ENCODE data around the gene SCEL.

DNA sequence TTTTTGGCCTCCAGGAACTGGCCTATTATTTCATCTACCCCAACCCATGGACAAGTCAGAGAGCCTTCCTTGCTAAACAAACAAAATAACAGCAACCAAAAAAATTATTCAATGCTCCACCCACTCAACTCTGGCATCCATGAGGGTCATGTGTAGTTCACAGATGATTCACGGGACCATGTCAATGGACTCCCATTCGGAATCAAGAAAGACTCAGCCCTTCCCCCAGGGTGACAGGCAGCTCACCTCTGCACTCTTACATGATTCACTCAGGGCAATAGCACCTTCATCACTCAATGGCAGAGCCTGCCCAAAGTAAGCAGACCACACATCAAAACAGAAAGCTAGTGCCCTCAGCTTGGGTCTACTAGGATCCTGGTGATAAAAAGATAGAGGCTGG, 14.3 kb upstream of the SCEL start:
- no peak for TF ChIP-seq POLR2A (IDR thresholded peaks at IDR 0.05)
- TF ChIP-seq, protein P1, sequence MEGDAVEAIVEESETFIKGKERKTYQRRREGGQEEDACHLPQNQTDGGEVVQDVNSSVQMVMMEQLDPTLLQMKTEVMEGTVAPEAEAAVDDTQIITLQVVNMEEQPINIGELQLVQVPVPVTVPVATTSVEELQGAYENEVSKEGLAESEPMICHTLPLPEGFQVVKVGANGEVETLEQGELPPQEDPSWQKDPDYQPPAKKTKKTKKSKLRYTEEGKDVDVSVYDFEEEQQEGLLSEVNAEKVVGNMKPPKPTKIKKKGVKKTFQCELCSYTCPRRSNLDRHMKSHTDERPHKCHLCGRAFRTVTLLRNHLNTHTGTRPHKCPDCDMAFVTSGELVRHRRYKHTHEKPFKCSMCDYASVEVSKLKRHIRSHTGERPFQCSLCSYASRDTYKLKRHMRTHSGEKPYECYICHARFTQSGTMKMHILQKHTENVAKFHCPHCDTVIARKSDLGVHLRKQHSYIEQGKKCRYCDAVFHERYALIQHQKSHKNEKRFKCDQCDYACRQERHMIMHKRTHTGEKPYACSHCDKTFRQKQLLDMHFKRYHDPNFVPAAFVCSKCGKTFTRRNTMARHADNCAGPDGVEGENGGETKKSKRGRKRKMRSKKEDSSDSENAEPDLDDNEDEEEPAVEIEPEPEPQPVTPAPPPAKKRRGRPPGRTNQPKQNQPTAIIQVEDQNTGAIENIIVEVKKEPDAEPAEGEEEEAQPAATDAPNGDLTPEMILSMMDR (IDR thresholded peaks at IDR 0.05), result no peak
